Thyroid gland (tissue), 4 donors: ENCODE measurements around the gene SETBP1.

Experiments used
- CTCF ChIP-seq, 6 experiments: fragments of 200-600 bp in 3 of 6; fragments of 450-650 bp in 3 of 6; sonication (generic) in 3 of 6; IDR thresholded peaks; one replicate each; pipeline ENCODE4 v1.5.1; 2016 to 2019; ENCODE audit warnings: antibody characterized with exemption in 6 of 6, mild to moderate bottlenecking in 2 of 6, inconsistent platforms in 1 of 6, moderate library complexity in 1 of 6
- POLR2A ChIP-seq, 2 donors: fragments of 450-650 bp; IDR thresholded peaks; one replicate each; pipeline ENCODE4 v1.6.1; 2017; ENCODE audit warnings: antibody characterized with exemption in 2 of 2, mild to moderate bottlenecking in 2 of 2, moderate library complexity in 1 of 2

- TF ChIP-seq POLR2A (IDR thresholded peaks at IDR 0.05) (no peak), CTCF (IDR thresholded peaks at IDR 0.05) (no peak)
Observed at GRCh38 chr18:44735096-44735495, 54.4 kb downstream of the SETBP1 start.
